ENCODE data around the gene VAPA.

The VAPA gene

DNA sequence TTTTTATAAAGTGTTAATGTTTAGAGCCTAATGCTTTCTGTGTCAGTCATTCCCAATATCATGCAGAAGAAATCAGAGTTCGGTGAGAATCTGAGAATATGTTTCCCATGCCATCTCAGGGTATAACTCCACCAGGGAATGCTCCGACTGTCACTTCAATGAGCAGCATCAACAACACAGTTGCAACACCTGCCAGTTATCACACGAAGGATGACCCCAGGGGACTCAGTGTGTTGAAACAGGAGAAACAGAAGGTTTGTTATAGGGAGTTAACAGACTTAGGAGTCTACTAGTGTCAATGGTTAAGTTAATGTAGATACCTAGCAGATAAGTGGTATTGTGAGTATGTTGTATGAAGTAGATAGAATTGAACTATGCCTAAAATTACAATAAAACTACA, 31.0 kb downstream of the VAPA start:
- no peak for DNase-seq

DNA sequence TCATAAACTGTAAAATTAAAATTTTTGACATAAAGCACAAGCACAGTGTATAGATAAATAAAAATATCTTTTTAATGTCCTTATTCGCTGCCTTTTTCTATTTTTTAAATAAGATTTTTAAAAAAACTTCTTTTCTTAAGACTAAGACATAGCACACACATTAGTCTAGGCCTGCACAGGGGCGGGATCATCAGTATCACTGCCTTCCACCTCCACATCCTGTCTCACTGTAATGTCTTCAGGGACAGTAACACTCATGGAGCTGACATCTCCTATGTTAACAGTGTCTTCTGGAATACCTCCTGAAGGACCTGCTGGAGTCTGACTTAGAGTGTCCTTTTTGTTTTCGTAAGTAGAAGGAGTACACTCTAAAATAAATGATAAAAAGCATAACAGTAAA, 33.0 kb downstream of the VAPA start:
- no peak for DNase-seq

DNA sequence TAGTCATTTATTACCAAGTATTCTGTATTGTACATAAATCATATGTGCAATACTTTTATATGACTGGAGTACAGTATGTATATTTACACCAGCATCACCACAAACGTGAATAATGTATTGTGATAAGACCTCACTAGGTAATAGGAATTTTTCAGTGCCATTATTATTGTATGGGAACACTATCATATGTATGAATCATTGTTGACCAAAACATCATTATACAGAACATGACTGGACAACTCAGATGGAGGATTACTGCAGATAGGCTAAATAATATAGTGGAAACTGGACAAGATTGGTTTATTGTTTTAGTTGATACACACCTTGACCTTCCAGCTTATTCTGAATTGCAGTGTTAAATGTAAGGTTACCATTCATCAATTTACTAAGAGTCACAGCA, 33.4 kb downstream of the VAPA start:
- DNase-seq = no peak

DNA sequence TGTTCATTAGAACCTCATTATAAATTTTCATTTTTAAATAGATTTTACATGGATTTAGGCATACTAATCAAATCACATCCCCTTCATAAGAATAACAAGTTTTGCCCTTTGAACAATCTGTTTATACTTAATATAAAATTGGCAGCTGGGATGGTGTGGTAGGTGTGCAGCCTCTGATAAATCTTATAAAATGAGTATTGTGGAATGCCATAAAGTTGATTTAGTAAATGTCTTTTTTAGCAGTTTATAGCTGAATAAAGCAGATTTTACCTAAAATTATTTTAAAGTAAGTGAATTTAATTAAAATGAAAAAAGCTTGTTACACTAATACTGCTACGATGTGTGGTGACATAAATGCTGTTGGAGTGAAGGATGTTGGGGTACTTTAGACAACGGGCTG, 35.5 kb downstream of the VAPA start:
- DNase-seq = no peak

DNA sequence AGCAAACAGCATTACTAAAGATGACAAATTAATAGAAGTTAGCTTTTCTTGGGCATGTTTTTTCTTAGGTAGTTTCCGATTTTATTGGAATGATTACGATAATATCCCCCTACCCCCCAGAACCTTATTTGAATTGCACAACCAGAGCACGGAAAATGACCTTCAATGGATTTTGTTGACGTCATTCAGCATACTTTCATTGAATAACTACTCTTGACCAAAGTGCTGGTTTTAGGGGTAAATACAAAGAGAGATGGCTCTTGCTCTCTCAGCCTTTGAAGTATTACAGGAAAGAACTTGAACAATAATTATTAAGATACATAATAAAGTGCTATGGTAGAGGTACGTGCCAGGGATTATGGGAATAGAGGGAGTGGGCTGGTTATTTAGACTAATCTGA, 36.0 kb downstream of the VAPA start:
- no peak for DNase-seq

DNA sequence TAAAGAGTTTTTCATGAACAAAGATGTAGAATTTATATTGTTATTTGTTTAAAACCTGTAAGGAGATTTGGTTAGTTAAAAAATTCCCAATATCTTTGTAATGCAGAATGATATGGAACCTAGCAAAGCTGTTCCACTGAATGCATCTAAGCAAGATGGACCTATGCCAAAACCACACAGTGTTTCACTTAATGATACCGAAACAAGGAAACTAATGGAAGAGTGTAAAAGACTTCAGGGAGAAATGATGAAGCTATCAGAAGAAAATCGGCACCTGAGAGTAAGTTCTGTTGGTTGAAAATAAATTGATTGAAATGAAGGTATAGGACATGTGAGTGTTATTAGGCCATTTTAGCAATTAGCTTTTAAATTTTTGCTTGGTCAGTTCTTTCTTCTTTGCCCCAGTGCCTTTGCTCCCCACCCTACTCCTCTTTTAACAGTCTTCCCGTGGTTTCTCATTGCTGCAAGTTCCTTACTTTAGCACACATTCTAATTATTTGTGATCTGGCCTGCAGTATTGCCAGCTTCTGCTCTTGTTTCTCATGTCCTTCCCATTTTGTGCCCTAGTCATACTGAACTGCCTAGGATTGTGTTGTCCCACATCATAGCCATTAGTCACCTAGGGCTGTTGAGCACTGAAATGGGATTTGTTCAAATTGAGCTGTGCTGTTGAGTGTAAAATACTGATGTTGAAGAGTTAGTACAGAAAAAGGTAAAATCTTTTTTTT, 36.6 kb downstream of the VAPA start:
- peak; percentile 38 to 69 (median 50) for DNase-seq

DNA sequence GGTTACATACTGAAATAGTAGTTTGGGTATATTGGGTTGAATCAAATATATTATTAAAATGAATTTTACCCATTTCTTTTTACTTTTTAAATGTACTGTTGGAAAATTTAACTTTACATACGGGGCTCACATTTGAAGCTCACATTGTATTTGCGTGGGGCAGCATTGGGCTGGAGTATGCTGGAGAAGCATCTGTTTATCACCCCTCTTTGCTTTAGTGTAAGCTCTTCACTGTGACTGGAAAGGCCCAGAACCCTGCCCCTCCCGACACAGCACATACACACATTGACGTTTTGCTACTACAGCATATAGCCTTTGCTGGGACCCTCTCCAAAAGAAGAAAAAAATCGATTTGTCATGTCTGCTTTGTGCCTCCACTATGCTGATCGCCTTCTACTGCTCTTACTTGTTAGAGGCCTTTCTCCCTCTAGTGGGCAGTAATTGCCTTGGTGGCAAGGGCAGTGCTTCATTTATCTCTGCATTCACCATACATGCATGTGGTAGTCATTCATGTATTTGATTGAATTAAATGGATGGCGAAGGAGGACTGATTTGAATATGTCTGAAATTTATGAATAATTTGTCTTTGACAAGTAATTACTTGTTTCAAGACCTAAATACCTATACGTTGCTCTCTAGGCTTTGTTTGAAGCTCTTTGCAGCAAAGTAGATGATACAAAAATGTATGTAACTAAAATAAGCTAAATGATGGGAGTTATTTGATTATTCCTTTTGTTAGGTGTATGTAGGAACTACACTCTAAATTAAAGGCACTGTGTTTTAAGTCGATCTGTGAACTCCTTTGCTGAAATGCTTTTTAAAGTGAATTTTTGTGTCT, 37.4 kb downstream of the VAPA start:
- peak; percentile 42 to 58 (median 53) for DNase-seq

DNA sequence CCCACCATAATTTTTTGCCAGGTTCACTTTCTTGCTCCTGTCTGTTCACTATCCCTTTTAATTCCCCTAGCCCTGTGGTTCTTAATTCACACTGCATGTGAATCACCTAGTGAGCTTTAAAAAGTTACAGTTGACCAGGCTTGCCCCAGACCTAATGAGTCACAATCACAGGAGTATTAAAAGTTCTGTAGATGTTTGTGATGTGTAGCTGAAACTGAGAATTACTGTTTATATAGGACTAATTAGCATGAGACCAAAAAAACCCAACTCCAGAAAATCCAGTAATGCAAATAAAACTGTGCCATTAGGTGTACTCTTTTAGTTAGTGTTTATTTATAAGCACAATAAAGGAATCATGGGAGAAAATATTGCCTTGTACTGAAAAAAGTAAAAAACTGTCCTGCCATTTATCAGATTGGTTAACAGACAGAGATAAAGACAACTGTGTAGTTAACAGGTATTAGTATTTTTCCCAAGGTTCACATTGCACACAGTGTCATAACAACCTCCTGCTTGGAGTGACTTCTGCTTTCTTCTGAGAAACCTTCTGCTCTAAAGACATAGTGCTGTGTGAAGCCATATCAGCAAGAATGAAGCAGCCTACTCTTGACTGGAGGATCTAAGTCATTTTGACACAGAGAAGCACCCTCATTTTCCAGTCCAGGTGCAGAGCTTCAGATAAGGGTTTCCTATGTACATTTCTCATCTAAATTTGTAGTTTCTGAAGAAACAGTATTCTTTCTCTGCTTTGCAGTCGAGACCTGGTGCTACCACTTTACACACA, 39.0 kb downstream of the VAPA start:
- DNase-seq = peak; percentile 51 to 77 (median 57)

DNA sequence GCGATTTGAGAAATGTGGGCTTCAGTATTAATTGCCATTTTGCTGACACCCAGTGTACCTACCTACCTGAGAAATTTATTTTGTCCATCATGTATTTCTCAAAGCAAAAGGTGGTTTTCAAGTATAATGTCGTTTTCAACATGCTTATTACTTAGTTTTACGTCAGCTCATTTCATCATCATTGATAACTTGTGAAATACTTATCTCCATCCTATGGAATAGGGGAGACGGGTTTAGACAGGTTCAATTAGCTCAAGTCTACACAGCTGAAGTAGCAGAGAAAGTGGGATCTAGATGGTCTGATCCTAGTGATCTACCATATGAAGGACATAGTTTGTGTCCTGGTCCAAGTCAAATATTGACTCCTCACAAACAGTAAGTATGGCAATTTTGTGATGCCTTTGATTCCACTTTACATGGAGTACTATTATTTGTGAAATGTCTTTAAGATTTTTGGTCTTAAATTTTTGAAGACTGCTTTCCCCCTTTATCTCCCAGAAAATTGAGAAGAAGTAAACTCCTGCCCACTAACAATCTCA, 45.1 kb downstream of the VAPA start:
- DNase-seq = no peak

DNA sequence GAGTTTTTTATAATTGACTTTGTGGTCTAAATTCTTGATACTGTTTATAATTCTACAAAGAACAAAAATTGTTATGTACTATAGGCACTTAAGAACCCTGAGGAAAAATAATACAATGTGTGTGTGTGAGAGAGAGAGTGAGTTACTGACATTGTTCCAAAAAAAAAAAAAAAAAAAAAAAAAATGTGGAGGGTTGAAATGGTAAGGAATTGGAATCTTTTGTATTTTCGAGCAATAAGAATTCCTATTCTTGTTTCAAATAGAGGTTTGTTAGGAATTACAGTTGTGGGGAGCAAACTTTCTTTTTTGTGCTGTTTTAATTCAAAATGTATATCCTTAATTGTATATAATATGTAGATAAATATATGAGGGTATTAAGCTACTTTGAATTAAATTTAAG, 45.7 kb downstream of the VAPA start:
- DNase-seq = no peak

DNA sequence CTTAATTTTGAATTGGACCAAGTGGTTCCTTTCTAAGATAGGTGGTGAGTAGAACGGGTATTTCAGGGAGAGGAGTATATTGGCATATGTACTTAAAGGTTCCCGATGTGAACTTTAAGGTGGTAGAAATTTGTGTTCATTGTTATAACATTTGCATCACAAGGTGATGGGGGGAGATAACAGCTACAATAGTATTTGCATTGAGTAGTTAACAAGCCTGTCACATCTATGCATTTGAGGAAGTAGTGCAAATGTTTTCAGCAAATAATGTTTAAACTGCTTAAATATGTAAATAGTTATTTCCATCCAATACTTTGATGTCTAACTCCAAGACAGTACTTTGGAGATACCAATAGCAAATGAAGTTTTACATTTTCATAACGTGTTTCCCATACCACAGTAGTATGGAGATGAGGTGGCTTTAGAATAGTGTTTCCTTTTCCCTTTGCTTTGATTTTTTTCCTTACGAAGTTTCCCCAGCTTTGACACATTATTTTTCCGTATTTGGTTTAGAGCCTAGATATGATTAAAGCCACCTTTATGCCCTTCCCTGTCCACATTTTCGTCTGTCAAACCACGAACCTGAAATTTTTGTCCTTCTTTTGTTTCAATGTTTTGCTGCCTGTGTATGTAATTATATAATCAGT, 46.6 kb downstream of the VAPA start:
- no peak for DNase-seq

DNA sequence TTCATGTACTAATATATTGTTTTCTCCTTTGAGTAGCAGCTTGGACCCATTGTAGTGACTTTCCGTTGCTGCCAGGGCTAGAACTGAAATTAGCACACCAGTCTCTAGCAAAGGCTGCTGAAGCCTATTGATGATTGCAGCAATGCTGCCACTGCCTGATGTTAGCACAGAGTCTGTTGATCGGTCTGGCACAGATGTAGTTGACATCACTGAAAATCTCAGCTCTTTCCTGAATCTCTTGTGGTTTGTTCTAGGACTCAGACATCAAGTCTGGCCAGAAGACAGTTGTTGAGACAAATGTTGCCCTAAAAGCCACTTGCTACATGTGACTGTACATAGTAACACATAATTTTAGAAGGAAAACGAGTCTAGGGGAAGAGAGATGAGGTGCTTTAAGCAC, 47.2 kb downstream of the VAPA start:
- DNase-seq = peak in 1 of 4 experiments; percentile 24

DNA sequence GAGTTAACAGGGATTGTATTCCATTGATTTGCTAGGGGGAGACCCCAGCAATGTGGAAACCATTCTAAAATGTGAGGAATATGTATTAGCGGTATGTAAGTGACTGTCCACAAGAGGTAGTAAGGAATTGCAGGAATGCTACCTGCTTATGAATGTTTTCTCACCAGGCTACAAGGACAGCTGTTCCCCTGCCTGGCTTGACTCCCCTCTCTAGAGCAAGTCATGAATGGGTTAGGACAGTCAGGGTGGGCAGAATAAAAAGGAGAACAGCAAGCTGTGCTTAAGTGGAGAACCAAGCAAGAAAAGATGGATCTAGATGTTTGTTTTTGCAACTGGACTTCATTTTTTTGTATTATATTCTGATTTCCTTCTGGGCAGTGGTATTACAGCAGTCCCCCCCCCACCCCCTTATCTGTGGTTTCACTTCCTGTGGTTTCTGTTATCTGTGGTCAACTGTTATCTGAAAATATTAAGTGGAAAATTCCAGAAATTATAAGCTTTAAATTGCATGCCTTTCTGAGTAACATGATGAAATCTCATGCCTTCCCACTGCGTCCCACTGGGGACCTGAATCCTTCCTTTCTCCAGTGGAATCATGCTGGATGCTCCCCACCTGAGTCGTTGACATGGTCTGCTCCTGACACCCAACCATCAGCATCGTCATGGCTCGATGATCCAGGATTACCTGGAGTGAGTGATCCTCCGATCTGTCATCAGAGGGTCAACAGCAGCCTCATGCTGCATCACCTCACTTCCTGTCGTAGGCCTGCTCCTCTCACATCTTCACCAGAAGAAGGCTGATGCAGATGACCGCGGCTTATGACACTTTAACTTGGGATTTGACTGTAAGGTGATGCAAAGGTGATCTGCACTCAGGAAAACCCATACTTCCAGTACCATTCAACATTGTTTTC, 52.2 kb downstream of the VAPA start:
- DNase-seq = no peak

DNA sequence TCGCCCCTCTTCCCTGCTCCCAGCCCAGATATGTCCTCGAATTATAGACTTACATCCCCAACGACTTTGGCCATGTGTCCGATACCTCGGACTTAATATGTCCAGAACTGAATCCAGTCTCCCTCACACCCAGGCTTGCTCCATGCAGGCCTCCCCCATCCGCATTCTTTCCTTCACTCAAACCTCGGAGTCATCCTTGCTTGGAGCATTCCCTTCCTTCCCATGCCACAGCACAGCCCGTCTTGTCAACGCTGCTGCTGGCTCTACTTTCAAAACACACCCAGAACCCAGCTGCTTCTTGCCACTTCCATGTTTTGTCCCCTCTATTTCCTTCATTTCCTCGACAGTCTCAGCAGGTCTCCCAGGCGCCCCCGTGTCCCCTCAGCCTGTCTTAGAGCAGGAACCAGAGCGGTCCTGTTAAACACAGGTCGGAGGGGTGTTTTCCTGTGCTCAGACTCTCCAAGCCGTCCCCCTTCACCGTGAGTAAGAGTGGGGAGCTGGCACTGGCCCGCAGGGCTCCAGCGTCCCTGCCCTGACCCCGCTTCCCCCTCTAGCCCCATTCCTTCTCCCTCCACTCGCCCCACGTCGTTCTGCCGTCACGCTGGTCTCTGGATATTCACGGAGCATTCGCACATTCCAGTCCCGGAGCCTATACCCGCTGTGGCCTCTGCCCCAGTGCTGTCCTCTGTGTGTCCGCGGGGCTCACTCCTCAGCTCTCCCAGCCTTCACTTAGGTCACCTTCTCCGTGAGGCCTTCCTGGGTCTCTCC, 54.4 kb downstream of the VAPA start:
- peak in 1 of 4 experiments; percentile 27 for DNase-seq

DNA sequence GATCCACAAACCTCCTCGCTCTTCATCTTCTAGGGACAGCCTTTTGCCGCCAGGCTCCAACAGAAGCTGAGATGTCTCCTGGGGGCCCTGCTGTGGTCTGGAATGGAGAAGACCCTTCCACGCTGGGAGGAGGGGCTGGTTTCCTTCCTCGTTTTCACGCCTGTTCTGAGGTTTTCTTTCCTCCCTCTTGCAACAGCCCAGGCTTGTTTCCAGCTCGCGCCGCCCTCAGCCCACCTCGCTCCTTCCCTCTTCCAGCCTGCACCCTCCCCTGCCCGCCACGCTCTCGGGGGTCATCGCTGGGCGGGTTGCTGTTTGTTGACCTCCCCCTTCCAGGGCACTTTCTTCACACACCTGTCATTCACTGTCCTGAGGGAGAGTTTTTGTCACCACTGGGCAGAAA, 55.4 kb downstream of the VAPA start:
- peak; percentile 15 to 57 (median 34) for DNase-seq

DNA sequence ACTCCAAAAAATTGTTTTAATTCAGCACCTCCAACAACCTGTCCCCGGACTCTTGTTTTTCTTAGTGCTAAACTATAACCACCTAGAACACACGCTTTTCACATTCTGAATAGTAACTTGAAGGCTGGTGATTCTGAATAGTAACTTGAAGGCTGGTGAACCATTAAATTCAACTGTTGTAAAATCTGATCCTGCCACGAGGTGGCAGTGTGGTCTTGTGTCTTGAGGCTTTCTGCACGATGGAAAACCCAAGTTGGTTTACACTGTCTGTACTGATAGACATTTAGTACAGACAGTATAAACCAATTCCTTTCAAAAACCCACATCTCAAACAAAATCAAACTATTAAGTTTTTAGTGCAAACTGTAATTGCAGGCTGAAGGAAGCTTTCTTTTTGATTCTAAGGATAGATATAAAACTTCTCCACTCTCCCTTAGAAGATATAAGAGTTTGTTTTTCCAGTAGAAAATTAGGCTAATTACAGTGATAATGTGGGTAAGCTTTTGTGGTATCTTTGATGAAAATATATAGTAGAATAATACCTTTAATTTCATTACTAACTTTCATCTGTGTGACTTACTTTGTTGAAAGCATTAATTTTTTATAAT, 57.6 kb downstream of the VAPA start:
- DNase-seq = peak; percentile 87 to 96 (median 90)

DNA sequence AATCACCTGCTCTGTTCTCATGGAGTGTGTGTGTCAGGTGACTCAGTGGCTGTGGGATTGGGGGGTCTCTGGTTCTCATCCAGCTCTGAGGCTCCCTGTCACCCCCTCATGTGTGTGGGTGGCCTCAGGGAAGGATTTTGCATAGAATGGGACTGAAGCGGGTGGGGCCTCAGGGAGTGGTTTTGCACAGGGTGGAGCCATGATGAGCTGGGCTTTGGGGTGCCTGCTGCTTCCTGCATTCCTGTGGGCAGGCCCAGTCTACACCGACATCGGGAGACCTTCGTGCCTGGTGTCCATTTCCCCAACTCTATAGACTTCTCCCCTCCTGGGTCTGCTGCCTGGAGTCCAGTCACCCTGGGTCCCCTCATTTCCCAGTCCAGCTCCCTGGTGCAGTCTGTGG, 59.7 kb downstream of the VAPA start:
- DNase-seq = no peak

DNA sequence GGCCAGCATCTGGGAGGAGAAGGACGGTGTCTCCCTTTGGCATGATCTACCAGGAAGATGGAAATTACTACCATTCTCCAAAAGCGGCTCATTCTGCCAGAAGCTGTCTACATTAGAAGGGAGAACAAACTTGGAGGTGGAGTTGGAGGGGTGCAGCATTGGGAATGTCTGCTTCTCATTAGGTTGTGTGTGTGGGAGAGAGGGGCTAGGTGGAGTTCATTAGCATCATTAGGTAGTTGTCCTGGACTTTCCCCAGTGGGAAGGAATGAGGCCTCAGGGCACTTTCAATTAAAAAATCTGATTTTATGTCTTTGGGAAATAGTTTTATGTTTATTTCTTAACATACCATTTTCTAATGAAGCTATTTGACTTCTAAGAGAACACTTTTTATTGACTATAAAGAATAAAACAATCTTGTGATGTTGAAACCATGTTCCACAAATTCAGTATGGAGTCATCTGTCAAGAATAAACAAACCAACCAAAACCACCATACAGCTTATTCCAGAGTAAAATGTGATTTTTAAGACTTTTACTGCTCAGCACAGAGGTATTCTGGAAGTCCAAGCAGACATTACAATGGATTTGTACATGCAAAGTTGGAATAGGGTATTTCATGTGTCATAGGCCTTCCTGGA, 60.6 kb downstream of the VAPA start:
- no peak for DNase-seq

DNA sequence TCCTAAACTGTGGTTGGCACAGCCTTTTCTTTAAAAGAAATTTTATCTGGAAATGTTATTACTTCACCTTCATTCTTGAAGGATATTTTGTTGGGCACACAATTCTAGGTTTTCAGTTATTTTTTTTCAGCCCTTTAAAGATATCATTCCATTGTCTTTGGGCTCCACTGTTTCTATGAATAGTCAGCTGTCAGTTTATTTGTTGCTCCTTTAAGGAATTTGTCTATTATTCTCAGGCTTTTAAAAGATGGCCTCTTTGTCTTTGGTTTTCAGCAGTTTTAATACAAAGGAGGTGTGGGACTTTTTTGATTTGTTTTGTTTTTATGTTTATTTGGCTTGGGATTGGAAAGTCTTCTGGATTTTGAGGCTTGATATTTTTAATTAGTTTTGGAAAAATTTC, 61.8 kb downstream of the VAPA start:
- DNase-seq = no peak

DNA sequence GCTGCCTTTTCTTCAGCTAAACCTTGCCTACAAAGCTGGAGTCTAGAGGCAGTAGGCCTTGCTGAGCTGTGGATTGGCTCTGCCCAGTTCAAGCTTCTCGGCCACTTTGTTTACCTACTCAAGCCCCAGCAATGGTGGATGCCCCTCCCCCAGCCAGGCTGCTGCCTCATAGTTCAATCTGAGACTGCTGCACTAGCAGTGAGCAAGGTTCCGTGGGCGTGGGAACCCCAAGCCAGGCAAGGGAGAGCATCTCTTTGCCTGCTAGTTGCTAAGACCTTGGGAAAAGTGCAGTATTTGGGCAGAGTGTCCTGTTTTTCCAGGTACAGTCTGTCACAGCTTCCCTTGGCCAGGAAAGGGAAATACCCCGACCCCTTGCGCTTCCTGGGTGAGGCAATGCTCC, 68.9 kb downstream of the VAPA start:
- DNase-seq = peak; percentile 44 to 68 (median 52)

Data from suppressor macrophage (primary cell).